Epithelial cell of proximal tubule (primary cell): ENCODE measurements around the gene ZMYM3. TPM values are rescaled to one million over a fixed set of nuclear protein-coding genes. Genes with fewer than 3 reads are reported as not detected.

Experiments
- DNase-seq: peaks from one replicate; pipeline ENCODE4 v3.0.0-alpha.2; 2011; ENCODE audit warnings: low read depth
- H3K4me3 ChIP-seq: 2 replicates; pipeline ENCODE4 v1.5.1; 2011; ENCODE audit warnings: low read depth, mild to moderate bottlenecking, low read length
- total RNA-seq: library from RNA; depleted of rRNA; stranded (reverse); fragments of >200 nt; gene quantifications from 2 replicates; pipeline ENCODE4 v1.2.3, GENCODE V29; 2015
- TF ChIP-seq, protein P1 (sequence below): conservative IDR thresholded peaks from 2 replicates; pipeline ENCODE4 v1.5.1; 2012; ENCODE audit warnings: low read depth, mild to moderate bottlenecking, low read length

The ZMYM3 gene
- total RNA-seq, 1 donor from 2014 or later: 13.8 TPM

DNA sequence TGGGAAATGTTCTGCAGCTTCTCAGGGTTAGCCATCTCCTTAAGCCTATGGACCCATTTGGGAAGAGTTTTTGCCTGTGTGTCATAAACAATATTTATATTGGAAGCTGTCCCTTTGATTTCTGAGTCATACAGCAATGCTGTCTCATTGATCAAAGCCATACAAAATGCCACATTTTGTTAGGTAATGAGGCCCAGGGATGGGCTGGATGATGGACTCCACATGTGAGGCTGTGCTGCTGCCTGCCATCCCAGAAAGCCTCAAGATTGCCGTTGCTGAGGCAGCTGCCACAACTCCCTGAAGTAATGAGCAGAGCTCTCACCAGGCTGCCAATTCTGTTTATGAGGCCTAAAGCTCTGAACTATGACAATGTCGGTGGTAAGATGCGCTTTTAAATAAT lies 43.1 kb downstream of the ZMYM3 start:
- no peak overlapping the region for H3K4me3 ChIP-seq
- TF ChIP-seq, protein P1, sequence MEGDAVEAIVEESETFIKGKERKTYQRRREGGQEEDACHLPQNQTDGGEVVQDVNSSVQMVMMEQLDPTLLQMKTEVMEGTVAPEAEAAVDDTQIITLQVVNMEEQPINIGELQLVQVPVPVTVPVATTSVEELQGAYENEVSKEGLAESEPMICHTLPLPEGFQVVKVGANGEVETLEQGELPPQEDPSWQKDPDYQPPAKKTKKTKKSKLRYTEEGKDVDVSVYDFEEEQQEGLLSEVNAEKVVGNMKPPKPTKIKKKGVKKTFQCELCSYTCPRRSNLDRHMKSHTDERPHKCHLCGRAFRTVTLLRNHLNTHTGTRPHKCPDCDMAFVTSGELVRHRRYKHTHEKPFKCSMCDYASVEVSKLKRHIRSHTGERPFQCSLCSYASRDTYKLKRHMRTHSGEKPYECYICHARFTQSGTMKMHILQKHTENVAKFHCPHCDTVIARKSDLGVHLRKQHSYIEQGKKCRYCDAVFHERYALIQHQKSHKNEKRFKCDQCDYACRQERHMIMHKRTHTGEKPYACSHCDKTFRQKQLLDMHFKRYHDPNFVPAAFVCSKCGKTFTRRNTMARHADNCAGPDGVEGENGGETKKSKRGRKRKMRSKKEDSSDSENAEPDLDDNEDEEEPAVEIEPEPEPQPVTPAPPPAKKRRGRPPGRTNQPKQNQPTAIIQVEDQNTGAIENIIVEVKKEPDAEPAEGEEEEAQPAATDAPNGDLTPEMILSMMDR: no peak
- DNase-seq: no peak

DNA sequence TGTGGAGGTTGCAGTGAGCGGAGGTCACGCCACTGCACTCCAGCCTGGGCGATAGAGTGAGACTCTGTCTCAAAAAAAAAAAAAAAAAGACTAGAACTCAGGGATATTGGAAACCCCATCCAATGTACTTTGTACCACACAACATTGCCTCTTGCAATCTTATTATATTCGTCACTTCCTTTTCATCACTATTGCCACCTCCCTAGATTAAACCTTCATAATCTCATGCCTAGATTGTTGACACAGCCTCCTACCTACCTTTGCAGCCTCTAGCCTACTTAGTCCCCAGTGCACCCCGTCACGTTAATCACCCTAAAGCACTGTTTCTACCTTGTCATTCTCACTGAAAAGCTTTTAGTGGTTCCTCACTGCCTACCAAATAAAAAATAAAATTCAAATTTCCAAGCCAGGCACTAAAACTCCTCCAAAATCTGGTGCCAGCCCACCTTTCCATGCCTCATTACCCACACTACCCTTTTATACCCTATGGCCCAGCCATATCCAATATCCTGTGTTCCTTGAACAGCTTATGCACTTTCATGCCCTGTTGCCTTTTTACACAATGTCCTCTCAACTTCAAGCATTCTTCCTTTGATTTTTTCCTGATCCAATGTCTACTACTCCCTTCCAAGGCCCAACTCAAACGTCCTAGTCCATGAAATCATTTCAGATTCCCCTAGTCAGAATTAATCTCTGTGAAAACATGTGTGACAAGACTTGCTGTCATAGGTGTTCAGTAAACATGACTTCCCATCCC lies 54.5 kb downstream of the ZMYM3 start:
- no peak for DNase-seq
- TF ChIP-seq, protein P1: no peak
- H3K4me3 ChIP-seq: no peak overlapping the region

DNA sequence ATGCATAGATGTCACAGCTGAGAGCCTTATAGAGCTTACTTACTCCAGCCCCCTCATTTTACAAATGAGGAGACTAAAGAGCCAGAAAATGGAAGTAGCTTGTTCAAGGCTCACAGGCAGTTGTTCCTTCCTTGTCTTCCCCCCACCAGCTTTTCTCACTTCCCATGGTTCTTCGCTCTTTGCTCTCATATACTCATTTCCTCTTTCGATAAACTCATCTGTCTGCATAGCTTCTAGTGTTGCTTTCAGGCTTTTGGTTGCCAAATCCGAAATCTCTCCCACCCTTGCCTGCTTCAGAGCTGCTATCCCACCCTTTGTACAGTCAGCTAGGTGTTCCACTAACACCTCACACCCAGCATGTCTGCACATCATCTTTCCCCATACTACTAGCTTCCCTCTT lies 55.9 kb downstream of the ZMYM3 start:
- TF ChIP-seq, protein P1: no peak
- no peak overlapping the region for H3K4me3 ChIP-seq
- DNase-seq: no peak

DNA sequence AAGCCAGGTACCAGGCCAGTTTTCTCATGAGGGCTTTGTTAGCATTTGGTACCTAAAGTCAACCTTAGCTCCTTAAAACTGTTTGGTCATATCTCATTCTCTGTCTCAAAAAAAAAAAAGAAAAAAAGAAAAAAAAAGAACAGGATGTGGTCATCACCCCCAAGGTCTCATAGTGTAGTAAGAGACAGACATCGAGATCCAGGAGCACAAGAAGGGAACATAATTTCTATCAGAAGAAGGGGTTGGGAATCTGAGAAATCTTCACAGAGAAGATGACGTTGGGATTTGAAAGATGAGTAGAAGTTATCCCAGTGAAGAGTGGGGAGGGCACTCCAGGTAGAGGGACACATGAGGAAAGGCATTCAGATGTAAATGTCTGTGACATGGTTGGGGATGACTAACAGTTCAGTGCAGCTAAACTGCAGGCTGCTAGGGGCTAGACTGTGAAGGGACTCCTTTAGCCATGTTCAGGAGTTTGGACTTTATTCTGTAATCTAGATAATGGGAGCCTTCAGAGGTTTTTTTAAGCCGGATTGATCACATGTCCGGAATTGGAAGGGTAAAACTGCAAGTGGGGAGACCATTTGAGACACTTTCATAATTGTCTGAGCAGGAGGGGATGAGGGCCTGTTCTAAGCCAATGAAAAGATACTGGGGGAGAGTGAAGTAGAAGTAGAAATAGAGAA lies 57.8 kb downstream of the ZMYM3 start:
- TF ChIP-seq, protein P1: no peak
- no peak for DNase-seq

DNA sequence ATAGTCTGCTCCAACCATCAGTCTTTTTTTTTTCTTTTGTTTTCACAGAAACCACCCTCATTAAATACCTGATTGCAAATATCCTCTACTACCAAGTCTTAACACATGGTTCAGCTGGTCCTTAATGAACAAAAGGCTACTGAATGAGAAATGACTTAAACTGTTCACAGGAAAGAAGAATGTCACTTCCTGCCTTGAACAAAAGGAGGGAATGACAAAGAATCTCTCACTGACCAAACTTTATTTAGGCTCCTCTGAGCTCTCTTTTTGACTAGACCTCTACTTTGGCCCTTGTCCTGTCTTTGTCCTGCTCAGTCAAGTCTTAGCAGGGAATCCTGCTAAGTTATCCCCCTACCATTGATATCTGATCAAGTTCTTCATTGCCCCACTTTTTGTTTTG lies 62.7 kb downstream of the ZMYM3 start:
- no peak for DNase-seq
- H3K4me3 ChIP-seq: no peak overlapping the region
- TF ChIP-seq, protein P1: no peak

More for the DNA sequence above, 57.8 kb downstream of the ZMYM3 start:
- H3K4me3 ChIP-seq: no peak overlapping the region

Other genes with a start within 250 kb of the ZMYM3 start
- 50.9 and 53.0 TPM in 2 replicates for gene SNX12, start 185.8 kb downstream of the ZMYM3 start, total RNA-seq
- 2.7 and 4.7 TPM in 2 replicates for gene FOXO4, start 158.3 kb downstream of the ZMYM3 start, total RNA-seq
- gene CXorf65, start 147.4 kb downstream of the ZMYM3 start, total RNA-seq: not detected in 2 replicates
- gene IL2RG, start 142.6 kb downstream of the ZMYM3 start, total RNA-seq: not detected in 2 replicates
- 13.4 and 14.9 TPM in 2 replicates for gene MED12, start 135.5 kb downstream of the ZMYM3 start, total RNA-seq
- gene NLGN3, start 109.3 kb downstream of the ZMYM3 start, total RNA-seq: not detected in 2 replicates
- gene GJB1, start 30.9 kb downstream of the ZMYM3 start, total RNA-seq: 0.07 and 0.40 TPM in 2 replicates
- 424 and 435 TPM in 2 replicates for gene NONO, start 29.5 kb upstream of the ZMYM3 start, total RNA-seq
- gene ITGB1BP2, start 47.6 kb upstream of the ZMYM3 start, total RNA-seq: 0.29 and 0.52 TPM in 2 replicates
- 11.1 and 16.7 TPM in 2 replicates for gene TAF1, start 112.2 kb upstream of the ZMYM3 start, total RNA-seq